GM21381 (cell line): ENCODE measurements around the gene C1orf21.

Experiments used
- ATAC-seq: cut with Tn5 transposase; IDR thresholded peaks from one replicate; pipeline ENCODE4 v1.9.1; 2021; ENCODE audit warnings: mild to moderate bottlenecking, moderate library complexity; ENCODE audit not compliant: unreplicated experiment

C1orf21 gene

GRCh38 chr1:184623404-184623803, 236.6 kb downstream of the C1orf21 start:
- ATAC-seq, result no peak

GRCh38 chr1:184624051-184624450, 237.2 kb downstream of the C1orf21 start:
- ATAC-seq, result no peak

GRCh38 chr1:184624626-184625025, 237.8 kb downstream of the C1orf21 start:
- no peak for ATAC-seq

- no peak for ATAC-seq
Observed at GRCh38 chr1:184625271-184625670, 238.4 kb downstream of the C1orf21 start.

GRCh38 chr1:184626076-184627006, 239.5 kb downstream of the C1orf21 start:
- no peak for ATAC-seq

- ATAC-seq, result no peak
Observed at GRCh38 chr1:184627007-184627341, 240.1 kb downstream of the C1orf21 start.

GRCh38 chr1:184629266-184629665, 242.4 kb downstream of the C1orf21 start:
- ATAC-seq, result no peak

- no peak for ATAC-seq
Observed at GRCh38 chr1:184630679-184631060, 243.8 kb downstream of the C1orf21 start.

- no peak for ATAC-seq
Observed at GRCh38 chr1:184632415-184633175, 245.8 kb downstream of the C1orf21 start.

- ATAC-seq, result no peak
Observed at GRCh38 chr1:184633785-184634184, 247.0 kb downstream of the C1orf21 start.

- ATAC-seq, result no peak
Observed at GRCh38 chr1:184634296-184634695, 247.5 kb downstream of the C1orf21 start.

- no peak for ATAC-seq
Observed at GRCh38 chr1:184635347-184635979, 248.6 kb downstream of the C1orf21 start.

GRCh38 chr1:184635980-184636431, 249.2 kb downstream of the C1orf21 start:
- no peak for ATAC-seq

GRCh38 chr1:184637664-184638240, 250.9 kb downstream of the C1orf21 start:
- no peak for ATAC-seq

- no peak for ATAC-seq
Observed at GRCh38 chr1:184639205-184639604, 252.4 kb downstream of the C1orf21 start.

GRCh38 chr1:184640505-184640904, 253.7 kb downstream of the C1orf21 start:
- ATAC-seq, result no peak

GRCh38 chr1:184641894-184642293, 255.1 kb downstream of the C1orf21 start:
- no peak for ATAC-seq

- no peak for ATAC-seq
Observed at GRCh38 chr1:184643661-184644060, 256.8 kb downstream of the C1orf21 start.

GRCh38 chr1:184644771-184645170, 257.9 kb downstream of the C1orf21 start:
- no peak for ATAC-seq

- no peak for ATAC-seq
Observed at GRCh38 chr1:184646178-184646701, 259.4 kb downstream of the C1orf21 start.

GRCh38 chr1:184646824-184647223, 260.0 kb downstream of the C1orf21 start:
- no peak for ATAC-seq
